Measurements from ENCODE around the gene TMEM132A. TPM values are rescaled to one million over a fixed set of nuclear protein-coding genes. Genes with fewer than 3 reads are reported as not detected.

Gene TMEM132A
- total and polyA plus RNA-seq, 9 of the 15 experiments (the other 6 are each of a cell fraction or from before 2014, with no cell fraction given), result 0.04 to 1.1 (median 0.18) TPM; not detected in 4

DNA sequence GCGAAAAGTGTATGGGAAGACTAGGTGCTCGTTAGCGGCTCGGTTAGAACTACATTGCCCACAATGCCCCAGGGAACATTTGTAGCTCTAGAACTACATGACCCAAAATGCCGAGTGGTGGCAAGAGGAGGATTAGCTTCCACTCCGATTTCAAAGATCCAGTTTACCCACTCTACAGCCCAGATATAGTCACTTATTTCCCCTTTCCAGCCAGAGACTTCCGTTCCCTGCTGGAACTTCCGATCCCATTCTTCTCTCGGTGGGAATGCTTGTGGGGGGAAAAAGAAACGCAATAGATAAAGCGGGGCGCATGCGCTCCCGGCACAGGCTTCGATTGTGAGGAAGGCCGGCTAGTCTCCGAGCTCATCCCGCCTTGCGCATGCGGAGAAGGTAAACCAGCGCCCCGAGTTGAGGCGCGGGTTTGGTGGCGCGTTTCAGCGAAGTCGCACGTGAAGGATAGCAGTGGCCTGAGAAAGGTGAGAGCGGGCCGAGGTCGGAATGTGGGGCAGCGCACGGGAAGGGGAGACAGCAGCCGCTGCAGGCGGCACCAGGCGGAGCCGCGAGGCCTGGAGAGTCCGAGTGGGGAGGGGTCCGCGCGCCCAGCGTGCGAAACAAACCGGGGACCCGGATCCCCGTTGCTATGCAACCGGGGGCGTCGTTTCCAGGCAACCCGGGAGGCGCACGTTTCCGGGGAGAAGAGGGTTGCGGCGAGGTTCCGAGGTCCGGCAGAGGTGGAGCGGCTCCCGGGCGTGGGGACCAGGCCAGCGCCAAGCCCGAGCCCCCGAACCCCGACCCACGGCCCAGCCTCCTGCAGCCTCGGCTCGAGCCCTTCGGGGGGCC, 10.2 kb upstream of the TMEM132A start, which contains the start of gene TMEM109 (continued):
- TF ChIP-seq, protein P1, sequence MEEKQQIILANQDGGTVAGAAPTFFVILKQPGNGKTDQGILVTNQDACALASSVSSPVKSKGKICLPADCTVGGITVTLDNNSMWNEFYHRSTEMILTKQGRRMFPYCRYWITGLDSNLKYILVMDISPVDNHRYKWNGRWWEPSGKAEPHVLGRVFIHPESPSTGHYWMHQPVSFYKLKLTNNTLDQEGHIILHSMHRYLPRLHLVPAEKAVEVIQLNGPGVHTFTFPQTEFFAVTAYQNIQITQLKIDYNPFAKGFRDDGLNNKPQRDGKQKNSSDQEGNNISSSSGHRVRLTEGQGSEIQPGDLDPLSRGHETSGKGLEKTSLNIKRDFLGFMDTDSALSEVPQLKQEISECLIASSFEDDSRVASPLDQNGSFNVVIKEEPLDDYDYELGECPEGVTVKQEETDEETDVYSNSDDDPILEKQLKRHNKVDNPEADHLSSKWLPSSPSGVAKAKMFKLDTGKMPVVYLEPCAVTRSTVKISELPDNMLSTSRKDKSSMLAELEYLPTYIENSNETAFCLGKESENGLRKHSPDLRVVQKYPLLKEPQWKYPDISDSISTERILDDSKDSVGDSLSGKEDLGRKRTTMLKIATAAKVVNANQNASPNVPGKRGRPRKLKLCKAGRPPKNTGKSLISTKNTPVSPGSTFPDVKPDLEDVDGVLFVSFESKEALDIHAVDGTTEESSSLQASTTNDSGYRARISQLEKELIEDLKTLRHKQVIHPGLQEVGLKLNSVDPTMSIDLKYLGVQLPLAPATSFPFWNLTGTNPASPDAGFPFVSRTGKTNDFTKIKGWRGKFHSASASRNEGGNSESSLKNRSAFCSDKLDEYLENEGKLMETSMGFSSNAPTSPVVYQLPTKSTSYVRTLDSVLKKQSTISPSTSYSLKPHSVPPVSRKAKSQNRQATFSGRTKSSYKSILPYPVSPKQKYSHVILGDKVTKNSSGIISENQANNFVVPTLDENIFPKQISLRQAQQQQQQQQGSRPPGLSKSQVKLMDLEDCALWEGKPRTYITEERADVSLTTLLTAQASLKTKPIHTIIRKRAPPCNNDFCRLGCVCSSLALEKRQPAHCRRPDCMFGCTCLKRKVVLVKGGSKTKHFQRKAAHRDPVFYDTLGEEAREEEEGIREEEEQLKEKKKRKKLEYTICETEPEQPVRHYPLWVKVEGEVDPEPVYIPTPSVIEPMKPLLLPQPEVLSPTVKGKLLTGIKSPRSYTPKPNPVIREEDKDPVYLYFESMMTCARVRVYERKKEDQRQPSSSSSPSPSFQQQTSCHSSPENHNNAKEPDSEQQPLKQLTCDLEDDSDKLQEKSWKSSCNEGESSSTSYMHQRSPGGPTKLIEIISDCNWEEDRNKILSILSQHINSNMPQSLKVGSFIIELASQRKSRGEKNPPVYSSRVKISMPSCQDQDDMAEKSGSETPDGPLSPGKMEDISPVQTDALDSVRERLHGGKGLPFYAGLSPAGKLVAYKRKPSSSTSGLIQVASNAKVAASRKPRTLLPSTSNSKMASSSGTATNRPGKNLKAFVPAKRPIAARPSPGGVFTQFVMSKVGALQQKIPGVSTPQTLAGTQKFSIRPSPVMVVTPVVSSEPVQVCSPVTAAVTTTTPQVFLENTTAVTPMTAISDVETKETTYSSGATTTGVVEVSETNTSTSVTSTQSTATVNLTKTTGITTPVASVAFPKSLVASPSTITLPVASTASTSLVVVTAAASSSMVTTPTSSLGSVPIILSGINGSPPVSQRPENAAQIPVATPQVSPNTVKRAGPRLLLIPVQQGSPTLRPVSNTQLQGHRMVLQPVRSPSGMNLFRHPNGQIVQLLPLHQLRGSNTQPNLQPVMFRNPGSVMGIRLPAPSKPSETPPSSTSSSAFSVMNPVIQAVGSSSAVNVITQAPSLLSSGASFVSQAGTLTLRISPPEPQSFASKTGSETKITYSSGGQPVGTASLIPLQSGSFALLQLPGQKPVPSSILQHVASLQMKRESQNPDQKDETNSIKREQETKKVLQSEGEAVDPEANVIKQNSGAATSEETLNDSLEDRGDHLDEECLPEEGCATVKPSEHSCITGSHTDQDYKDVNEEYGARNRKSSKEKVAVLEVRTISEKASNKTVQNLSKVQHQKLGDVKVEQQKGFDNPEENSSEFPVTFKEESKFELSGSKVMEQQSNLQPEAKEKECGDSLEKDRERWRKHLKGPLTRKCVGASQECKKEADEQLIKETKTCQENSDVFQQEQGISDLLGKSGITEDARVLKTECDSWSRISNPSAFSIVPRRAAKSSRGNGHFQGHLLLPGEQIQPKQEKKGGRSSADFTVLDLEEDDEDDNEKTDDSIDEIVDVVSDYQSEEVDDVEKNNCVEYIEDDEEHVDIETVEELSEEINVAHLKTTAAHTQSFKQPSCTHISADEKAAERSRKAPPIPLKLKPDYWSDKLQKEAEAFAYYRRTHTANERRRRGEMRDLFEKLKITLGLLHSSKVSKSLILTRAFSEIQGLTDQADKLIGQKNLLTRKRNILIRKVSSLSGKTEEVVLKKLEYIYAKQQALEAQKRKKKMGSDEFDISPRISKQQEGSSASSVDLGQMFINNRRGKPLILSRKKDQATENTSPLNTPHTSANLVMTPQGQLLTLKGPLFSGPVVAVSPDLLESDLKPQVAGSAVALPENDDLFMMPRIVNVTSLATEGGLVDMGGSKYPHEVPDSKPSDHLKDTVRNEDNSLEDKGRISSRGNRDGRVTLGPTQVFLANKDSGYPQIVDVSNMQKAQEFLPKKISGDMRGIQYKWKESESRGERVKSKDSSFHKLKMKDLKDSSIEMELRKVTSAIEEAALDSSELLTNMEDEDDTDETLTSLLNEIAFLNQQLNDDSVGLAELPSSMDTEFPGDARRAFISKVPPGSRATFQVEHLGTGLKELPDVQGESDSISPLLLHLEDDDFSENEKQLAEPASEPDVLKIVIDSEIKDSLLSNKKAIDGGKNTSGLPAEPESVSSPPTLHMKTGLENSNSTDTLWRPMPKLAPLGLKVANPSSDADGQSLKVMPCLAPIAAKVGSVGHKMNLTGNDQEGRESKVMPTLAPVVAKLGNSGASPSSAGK (IDR thresholded peaks at IDR 0.05), result peak; percentile 99
- TF ChIP-seq FOXK2 (conservative IDR thresholded peaks at IDR 0.05 in 1 of 2, IDR thresholded peaks at IDR 0.05 in 1 of 2; ENCODE audit: low read depth in 2 of 2) (peak in 1 of 2 experiments; percentile 41; a peak in 1 of 4 replicates), KLF10 (CRISPR knock-in tag; IDR thresholded peaks at IDR 0.05) (no peak), ELF4 (CRISPR knock-in tag; IDR thresholded peaks at IDR 0.05) (0 out of 2 replicates have a peak, but pooled peaks have one; percentile 60), ZFX (CRISPR knock-in tag; IDR thresholded peaks at IDR 0.05) (peak; percentile 98), SUPT5H (IDR thresholded peaks at IDR 0.05) (peak; percentile 70), TBL1XR1 (IDR thresholded peaks at IDR 0.05; ENCODE audit: low read length in 2 of 2) (0 out of 4 replicates have a peak, but pooled peaks of 1 of the 2 experiments have one; percentile 16)
- TF ChIP-seq, protein P2, sequence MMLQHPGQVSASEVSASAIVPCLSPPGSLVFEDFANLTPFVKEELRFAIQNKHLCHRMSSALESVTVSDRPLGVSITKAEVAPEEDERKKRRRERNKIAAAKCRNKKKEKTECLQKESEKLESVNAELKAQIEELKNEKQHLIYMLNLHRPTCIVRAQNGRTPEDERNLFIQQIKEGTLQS (IDR thresholded peaks at IDR 0.05), result peak; percentile 16; the same call in 1 of the 2 replicates
- TF ChIP-seq, protein P2 (CRISPR knock-in tag; conservative IDR thresholded peaks at IDR 0.05), result peak; percentile 70; the same call in 1 of the 2 replicates
- TF ChIP-seq, protein P3, sequence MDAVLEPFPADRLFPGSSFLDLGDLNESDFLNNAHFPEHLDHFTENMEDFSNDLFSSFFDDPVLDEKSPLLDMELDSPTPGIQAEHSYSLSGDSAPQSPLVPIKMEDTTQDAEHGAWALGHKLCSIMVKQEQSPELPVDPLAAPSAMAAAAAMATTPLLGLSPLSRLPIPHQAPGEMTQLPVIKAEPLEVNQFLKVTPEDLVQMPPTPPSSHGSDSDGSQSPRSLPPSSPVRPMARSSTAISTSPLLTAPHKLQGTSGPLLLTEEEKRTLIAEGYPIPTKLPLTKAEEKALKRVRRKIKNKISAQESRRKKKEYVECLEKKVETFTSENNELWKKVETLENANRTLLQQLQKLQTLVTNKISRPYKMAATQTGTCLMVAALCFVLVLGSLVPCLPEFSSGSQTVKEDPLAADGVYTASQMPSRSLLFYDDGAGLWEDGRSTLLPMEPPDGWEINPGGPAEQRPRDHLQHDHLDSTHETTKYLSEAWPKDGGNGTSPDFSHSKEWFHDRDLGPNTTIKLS (IDR thresholded peaks at IDR 0.05; ENCODE audit: borderline replicate concordance, low read depth), result peak; percentile 85; the same call in 1 of the 2 replicates
- TF ChIP-seq, protein P4, sequence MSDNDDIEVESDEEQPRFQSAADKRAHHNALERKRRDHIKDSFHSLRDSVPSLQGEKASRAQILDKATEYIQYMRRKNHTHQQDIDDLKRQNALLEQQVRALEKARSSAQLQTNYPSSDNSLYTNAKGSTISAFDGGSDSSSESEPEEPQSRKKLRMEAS (CRISPR knock-in tag; IDR thresholded peaks at IDR 0.05), result peak; percentile 84
